ENCODE results near the gene ANKZF1. TPM values are rescaled to one million over a fixed set of nuclear protein-coding genes. Genes with fewer than 3 reads are reported as not detected.
"Not testable (repeated sequence)": the region's sequence is repeated elsewhere in the genome, so short reads cannot be mapped to it uniquely, and the experiment has no call there.

ANKZF1 gene
- total and polyA plus RNA-seq, 7 experiments from 2014 or later, result 29.7 to 287 (median 135) TPM

- Histone ChIP-seq H3K4me3 (ENCODE audit: low read length) (peak overlapping the region; percentile 41), H3K27ac (ENCODE audit: low read depth, low read length) (peak overlapping the region; percentile 14)
- H3K4me1 ChIP-seq (ENCODE audit: control insufficient read depth in 2 of 2, insufficient read depth in 2 of 2, low read length in 2 of 2); H3K9me3 Mint-ChIP-seq; H3K36me3 Mint-ChIP-seq; H3K9me3 ChIP-seq (ENCODE audit: control insufficient read depth in 2 of 3, low read length in 3 of 3); H3K27me3 ChIP-seq (ENCODE audit: control insufficient read depth in 2 of 2, insufficient read depth in 2 of 2, low read length in 2 of 2); H3K36me3 ChIP-seq (ENCODE audit: control insufficient read depth in 2 of 3, insufficient read depth in 3 of 3, low read length in 3 of 3); ATAC-seq; intact Hi-C loops (cut with micrococcal nuclease): not testable (repeated sequence)
- peak overlapping the region; percentile 56 to 94 (median 80) for H3K27ac Mint-ChIP-seq
- CTCF ChIA-PET, result interaction anchor here (1.3 kb wide), 1 partner anchor 80 kb away, joined by 3 read pairs; no protein-coding TSS in a partner anchor
- H3K4me1 Mint-ChIP-seq, result peaks cover 6 to 22% (median 12%) of the 10 kb centered on the region in 7 donors
- peaks cover 0 to 12% (median 8%) of the 10 kb centered on the region in 5 donors for H3K27me3 Mint-ChIP-seq
- POLR2A ChIA-PET, result interaction anchor here (0.6 to 17.4 kb wide), 6 partner anchors 11 to 54 kb away, joined by 3 to 343 read pairs (median 8); partner anchors contain the start of genes CNPPD1 and SLC23A3
- peak in 6 of 9 donors; percentile 21 to 46 (median 32) for DNase-seq
- H3K4me3 Mint-ChIP-seq, result peak overlapping the region; percentile 53 to 91 (median 82)
These were observed 28.9 kb upstream of the ANKZF1 start for GRCh38 chr2:219200502-219201326.

DNA sequence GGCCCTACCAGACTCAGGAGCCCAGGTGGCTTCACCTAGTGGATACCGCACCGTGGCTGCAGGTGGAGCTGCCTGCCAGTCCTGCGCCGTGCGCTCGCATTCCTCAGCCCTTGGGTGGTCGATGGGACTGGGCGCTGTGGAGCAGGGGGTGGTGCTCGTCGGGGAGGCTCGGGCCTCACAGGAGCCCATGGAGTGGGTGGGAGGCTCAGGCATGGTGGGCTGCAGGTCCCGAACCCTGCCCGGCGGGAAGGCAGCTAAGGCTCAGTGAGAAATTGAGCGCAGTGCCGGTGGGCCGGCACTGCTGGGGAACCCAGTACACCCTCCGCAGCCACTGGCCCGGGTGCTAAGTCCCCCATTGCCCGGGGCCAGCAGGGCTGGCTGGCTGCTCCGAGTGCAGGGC, 28.3 kb upstream of the ANKZF1 start:
- peaks cover 0 to 12% (median 8%) of the 10 kb centered on the region in 5 donors for H3K27me3 Mint-ChIP-seq
- ChIA-PET POLR2A (interaction anchor here (2.9 to 17.4 kb wide), 3 partner anchors 10 to 28 kb away, joined by 11 to 343 read pairs (median 21); partner anchors contain the start of genes CNPPD1 and SLC23A3), CTCF (interaction anchor here (1.3 kb wide), 1 partner anchor 80 kb away, joined by 3 read pairs; no protein-coding TSS in a partner anchor)
- H3K9me3 ChIP-seq (ENCODE audit: control insufficient read depth in 2 of 3, low read length in 3 of 3); H3K27ac ChIP-seq (ENCODE audit: low read depth, low read length); H3K4me3 Mint-ChIP-seq; ATAC-seq; H3K36me3 Mint-ChIP-seq; H3K9me3 Mint-ChIP-seq; H3K4me3 ChIP-seq (ENCODE audit: low read length); H3K36me3 ChIP-seq (ENCODE audit: control insufficient read depth in 2 of 3, insufficient read depth in 3 of 3, low read length in 3 of 3); intact Hi-C loops (cut with micrococcal nuclease); H3K27me3 ChIP-seq (ENCODE audit: control insufficient read depth in 2 of 2, insufficient read depth in 2 of 2, low read length in 2 of 2): not testable (repeated sequence)
- H3K4me1 Mint-ChIP-seq, result peaks cover 10 to 26% (median 16%) of the 10 kb centered on the region in 7 donors
- peaks cover 10 to 15% of the 10 kb centered on the region in 2 donors for H3K4me1 ChIP-seq (ENCODE audit: control insufficient read depth in 2 of 2, insufficient read depth in 2 of 2, low read length in 2 of 2)
- peak overlapping the region in 1 of 9 donors; percentile 37 for H3K27ac Mint-ChIP-seq
- DNase-seq, result peak in 1 of 9 donors; percentile 9

GRCh38 chr2:219204425-219205164, 25.0 kb upstream of the ANKZF1 start:
- peaks cover 0 to 16% (median 0%) of the 10 kb centered on the region in 5 donors for H3K36me3 Mint-ChIP-seq
- peak overlapping the region in 2 of 10 donors; percentile 51 to 92 for H3K4me3 Mint-ChIP-seq
- H3K27ac Mint-ChIP-seq, result peak overlapping the region in 6 of 9 donors; percentile 26 to 96 (median 56)
- CTCF ChIA-PET, result interaction anchor here (1.0 to 2.5 kb wide), 2 partner anchors 34 to 46 kb away, joined by 3 to 9 read pairs; no protein-coding TSS in a partner anchor
- Histone ChIP-seq H3K4me3 (ENCODE audit: low read length) (no peak overlapping the region), H3K9me3 (ENCODE audit: control insufficient read depth in 2 of 3, low read length in 3 of 3) (no peaks in the 10 kb centered on the region), H3K4me1 (ENCODE audit: control insufficient read depth in 2 of 2, insufficient read depth in 2 of 2, low read length in 2 of 2) (peaks cover 17 to 19% of the 10 kb centered on the region in 2 donors), H3K36me3 (ENCODE audit: control insufficient read depth in 2 of 3, insufficient read depth in 3 of 3, low read length in 3 of 3) (peaks cover 9 to 19% (median 11%) of the 10 kb centered on the region in 3 experiments), H3K27me3 (ENCODE audit: control insufficient read depth in 2 of 2, insufficient read depth in 2 of 2, low read length in 2 of 2) (no peaks in the 10 kb centered on the region), H3K27ac (ENCODE audit: low read depth, low read length) (no peak overlapping the region)
- DNase-seq (peak in 1 of 9 donors; percentile 16), ATAC-seq (no peak)
- POLR2A ChIA-PET, result interaction anchor here (0.7 to 17.4 kb wide), 7 partner anchors 19 to 93 kb away, joined by 3 to 343 read pairs (median 5); partner anchors contain the start of genes CNPPD1, DNAJB2 and SLC23A3
- H3K4me1 Mint-ChIP-seq, result peaks cover 10 to 40% (median 36%) of the 10 kb centered on the region in 7 donors
- H3K9me3 Mint-ChIP-seq, result peaks cover 0 to 5% (median 0%) of the 10 kb centered on the region in 11 donors
- peaks cover 0 to 2% (median under 1%) of the 10 kb centered on the region in 5 donors for H3K27me3 Mint-ChIP-seq
- intact Hi-C loops (cut with micrococcal nuclease), result loop anchor here (5.0 kb wide), 3 partner anchors 293 to 393 kb away; partner anchors contain the start of genes CHPF (in 1 of the 2), GMPPA (in 1 of the 2), STK11IP (in 1 of the 2) and TMEM198 (in 1 of the 2)

GRCh38 chr2:219205165-219205538, 24.5 kb upstream of the ANKZF1 start:
- Histone ChIP-seq H3K36me3 (ENCODE audit: control insufficient read depth in 2 of 3, insufficient read depth in 3 of 3, low read length in 3 of 3) (peaks cover 9 to 19% (median 11%) of the 10 kb centered on the region in 3 experiments), H3K4me1 (ENCODE audit: control insufficient read depth in 2 of 2, insufficient read depth in 2 of 2, low read length in 2 of 2) (peaks cover 13 to 19% of the 10 kb centered on the region in 2 donors), H3K27ac (ENCODE audit: low read depth, low read length) (no peak overlapping the region), H3K27me3 (ENCODE audit: control insufficient read depth in 2 of 2, insufficient read depth in 2 of 2, low read length in 2 of 2) (no peaks in the 10 kb centered on the region), H3K4me3 (ENCODE audit: low read length) (no peak overlapping the region), H3K9me3 (ENCODE audit: control insufficient read depth in 2 of 3, low read length in 3 of 3) (no peaks in the 10 kb centered on the region)
- Mint-ChIP-seq H3K9me3 (peaks cover 0 to 5% (median 0%) of the 10 kb centered on the region in 11 donors), H3K27me3 (no peaks in the 10 kb centered on the region), H3K27ac (peak overlapping the region in 8 of 9 donors; percentile 21 to 99 (median 77)), H3K4me1 (peaks cover 9 to 43% (median 37%) of the 10 kb centered on the region in 7 donors), H3K4me3 (peak overlapping the region in 6 of 10 donors; percentile 26 to 98 (median 36)), H3K36me3 (peaks cover 0 to 16% (median 0%) of the 10 kb centered on the region in 5 donors)
- ChIA-PET CTCF (interaction anchor here (1.4 kb wide), 2 partner anchors 23 to 90 kb away, joined by 3 to 4 read pairs; no protein-coding TSS in a partner anchor), POLR2A (interaction anchor here (1.1 to 17.4 kb wide), 7 partner anchors 10 to 90 kb away, joined by 3 to 343 read pairs (median 21); partner anchors contain the start of genes CNPPD1, DNAJB2 and SLC23A3)
- DNase-seq (peak in 1 of 9 donors; percentile 15), ATAC-seq (no peak)
- intact Hi-C loops (cut with micrococcal nuclease), result loop anchor here (5.0 kb wide), 3 partner anchors 292 to 392 kb away; partner anchors contain the start of genes CHPF (in 1 of the 2), GMPPA (in 1 of the 2), STK11IP (in 1 of the 2) and TMEM198 (in 1 of the 2)

- H3K27me3 ChIP-seq (ENCODE audit: control insufficient read depth in 2 of 2, insufficient read depth in 2 of 2, low read length in 2 of 2), result no peaks in the 10 kb centered on the region
- ATAC-seq, result no peak
- peaks cover 10 to 43% (median 37%) of the 10 kb centered on the region in 7 donors for H3K4me1 Mint-ChIP-seq
- H3K36me3 ChIP-seq (ENCODE audit: control insufficient read depth in 2 of 3, insufficient read depth in 3 of 3, low read length in 3 of 3), result peaks cover 9 to 19% (median 11%) of the 10 kb centered on the region in 3 experiments
- no peak for DNase-seq
- H3K36me3 Mint-ChIP-seq, result peaks cover 0 to 16% (median 0%) of the 10 kb centered on the region in 5 donors
- peak overlapping the region; percentile 96 to 99 (median 97) for H3K27ac Mint-ChIP-seq
- H3K4me3 ChIP-seq (ENCODE audit: low read length), result peak overlapping the region; percentile 98
- intact Hi-C loops (cut with micrococcal nuclease), result loop anchor here (1.0 to 5.0 kb wide), 19 partner anchors 12 to 547 kb away; partner anchors contain the start of genes ANKZF1 (in 2 of the 2), ATG9A (in 2 of the 2), DNAJB2 (in 2 of the 2) and GLB1L (in 2 of the 2)
- peaks cover 0 to 5% (median 0%) of the 10 kb centered on the region in 11 donors for H3K9me3 Mint-ChIP-seq
- peak overlapping the region; percentile 92 for H3K27ac ChIP-seq (ENCODE audit: low read depth, low read length)
- no peaks in the 10 kb centered on the region for H3K27me3 Mint-ChIP-seq
- POLR2A ChIA-PET, result interaction anchor here (0.8 to 17.4 kb wide), 21 partner anchors 9 to 809 kb away, joined by 3 to 343 read pairs (median 6); partner anchors contain the start of genes ABCB6, ANKZF1, ATG9A and CNPPD1
- CTCF ChIA-PET, result interaction anchor here (0.6 to 4.8 kb wide), 10 partner anchors 10 to 89 kb away, joined by 3 to 54 read pairs (median 4); partner anchors contain the start of gene CNPPD1
- H3K4me1 ChIP-seq (ENCODE audit: control insufficient read depth in 2 of 2, insufficient read depth in 2 of 2, low read length in 2 of 2), result peaks cover 15 to 23% of the 10 kb centered on the region in 2 donors
- H3K9me3 ChIP-seq (ENCODE audit: control insufficient read depth in 2 of 3, low read length in 3 of 3), result no peaks in the 10 kb centered on the region
- peak overlapping the region; percentile 77 to 98 (median 94) for H3K4me3 Mint-ChIP-seq
These were observed 23.7 kb upstream of the ANKZF1 start for GRCh38 chr2:219205981-219206327.

All from naive thymus-derived CD4-positive, alpha-beta T cell (primary cell).